ENCODE results near the gene CENPN. TPM values are rescaled to one million over a fixed set of nuclear protein-coding genes. Genes with fewer than 3 reads are reported as not detected.

CENPN gene
- total and polyA plus RNA-seq, 2 of the 13 experiments (the other 11 are each of a cell fraction or from before 2014, with no cell fraction given) = 29.7 to 129 TPM

- TF ChIP-seq ZNF230 (CRISPR knock-in tag; IDR thresholded peaks at IDR 0.05) (0 out of 2 replicates have a peak, but pooled peaks have one; percentile 17), NFE2L1 (CRISPR knock-in tag; IDR thresholded peaks at IDR 0.05; ENCODE audit: borderline replicate concordance) (no peak), FOXC1 (CRISPR knock-in tag; IDR thresholded peaks at IDR 0.05; ENCODE audit: borderline replicate concordance) (0 out of 2 replicates have a peak, but pooled peaks have one; percentile 20), MYPOP (CRISPR knock-in tag; IDR thresholded peaks at IDR 0.05) (peak; percentile 12; the same call in 1 of the 2 replicates)
- TF ChIP-seq, protein P1, sequence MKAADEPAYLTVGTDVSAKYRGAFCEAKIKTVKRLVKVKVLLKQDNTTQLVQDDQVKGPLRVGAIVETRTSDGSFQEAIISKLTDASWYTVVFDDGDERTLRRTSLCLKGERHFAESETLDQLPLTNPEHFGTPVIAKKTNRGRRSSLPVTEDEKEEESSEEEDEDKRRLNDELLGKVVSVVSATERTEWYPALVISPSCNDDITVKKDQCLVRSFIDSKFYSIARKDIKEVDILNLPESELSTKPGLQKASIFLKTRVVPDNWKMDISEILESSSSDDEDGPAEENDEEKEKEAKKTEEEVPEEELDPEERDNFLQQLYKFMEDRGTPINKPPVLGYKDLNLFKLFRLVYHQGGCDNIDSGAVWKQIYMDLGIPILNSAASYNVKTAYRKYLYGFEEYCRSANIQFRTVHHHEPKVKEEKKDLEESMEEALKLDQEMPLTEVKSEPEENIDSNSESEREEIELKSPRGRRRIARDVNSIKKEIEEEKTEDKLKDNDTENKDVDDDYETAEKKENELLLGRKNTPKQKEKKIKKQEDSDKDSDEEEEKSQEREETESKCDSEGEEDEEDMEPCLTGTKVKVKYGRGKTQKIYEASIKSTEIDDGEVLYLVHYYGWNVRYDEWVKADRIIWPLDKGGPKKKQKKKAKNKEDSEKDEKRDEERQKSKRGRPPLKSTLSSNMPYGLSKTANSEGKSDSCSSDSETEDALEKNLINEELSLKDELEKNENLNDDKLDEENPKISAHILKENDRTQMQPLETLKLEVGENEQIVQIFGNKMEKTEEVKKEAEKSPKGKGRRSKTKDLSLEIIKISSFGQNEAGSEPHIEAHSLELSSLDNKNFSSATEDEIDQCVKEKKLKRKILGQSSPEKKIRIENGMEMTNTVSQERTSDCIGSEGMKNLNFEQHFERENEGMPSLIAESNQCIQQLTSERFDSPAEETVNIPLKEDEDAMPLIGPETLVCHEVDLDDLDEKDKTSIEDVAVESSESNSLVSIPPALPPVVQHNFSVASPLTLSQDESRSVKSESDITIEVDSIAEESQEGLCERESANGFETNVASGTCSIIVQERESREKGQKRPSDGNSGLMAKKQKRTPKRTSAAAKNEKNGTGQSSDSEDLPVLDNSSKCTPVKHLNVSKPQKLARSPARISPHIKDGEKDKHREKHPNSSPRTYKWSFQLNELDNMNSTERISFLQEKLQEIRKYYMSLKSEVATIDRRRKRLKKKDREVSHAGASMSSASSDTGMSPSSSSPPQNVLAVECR (CRISPR knock-in tag; IDR thresholded peaks at IDR 0.05; ENCODE audit: borderline replicate concordance) = no peak
Observed at GRCh38 chr16:81076566-81077075, 69.6 kb downstream of the CENPN start (continued).

Measured in HepG2 (cell line).